MG63 (cell line): ENCODE data around the gene HRAS. TPM values are rescaled to one million over a fixed set of nuclear protein-coding genes. Genes with fewer than 3 reads are reported as not detected.

Experiments used
- DNase-seq: peaks from one replicate; pipeline ENCODE4 v3.0.0-alpha.2; 2020
- H3K27me3 ChIP-seq: fragments of 250-450 bp; sonication (Bioruptor Pico); 2 replicates; pipeline ENCODE4 v1.5.1; 2020; ENCODE audit warnings: mild to moderate bottlenecking, moderate library complexity
- H3K36me3 ChIP-seq: fragments of 250-450 bp; sonication (Bioruptor Pico); 2 replicates; pipeline ENCODE4 v1.5.1; 2020; ENCODE audit warnings: mild to moderate bottlenecking, moderate library complexity
- H3K4me3 ChIP-seq: fragments of 250-450 bp; sonication (Bioruptor Pico); 2 replicates; pipeline ENCODE4 v1.5.1; 2020; ENCODE audit warnings: mild to moderate bottlenecking, moderate library complexity
- H3K9me3 ChIP-seq: fragments of 250-450 bp; sonication (Bioruptor Pico); 2 replicates; pipeline ENCODE4 v1.5.1; 2020; ENCODE audit warnings: mild to moderate bottlenecking, moderate library complexity
- total RNA-seq: library from RNA; depleted of rRNA; stranded (reverse); fragments of >200 nt; shearing (Covaris generic); gene quantifications from 2 replicates; pipeline ENCODE4 v1.2.3, GENCODE V29; 2014; ENCODE audit warnings: low replicate concordance

Gene HRAS
- total RNA-seq, 1 experiment from 2014 or later, result 207 TPM

- no peaks in the 10 kb centered on the region for H3K27me3 ChIP-seq
- no peak overlapping the region for H3K4me3 ChIP-seq
- H3K36me3 ChIP-seq, result peaks cover under 1% of the 10 kb centered on the region
- H3K9me3 ChIP-seq, result peaks cover 2% of the 10 kb centered on the region; the same call in 1 of the 2 replicates
- DNase-seq, result no peak
Observed at GRCh38 chr11:571802-572185, 36.4 kb upstream of the HRAS start.

- no peaks in the 10 kb centered on the region; the same call in none of the 2 replicates for H3K36me3 ChIP-seq
- peak; percentile 56 for DNase-seq
Observed at GRCh38 chr11:569158-569885, 33.9 kb upstream of the HRAS start.

GRCh38 chr11:568306-569157 is 33.2 kb upstream of the HRAS start:
- Histone ChIP-seq H3K9me3 (no peaks in the 10 kb centered on the region), H3K36me3 (no peaks in the 10 kb centered on the region; the same call in none of the 2 replicates), H3K4me3 (peak overlapping the region; percentile 86), H3K27me3 (no peaks in the 10 kb centered on the region)
- peak; percentile 97 for DNase-seq

More at GRCh38 chr11:569158-569885, 33.9 kb upstream of the HRAS start:
- Histone ChIP-seq H3K9me3 (no peaks in the 10 kb centered on the region), H3K27me3 (no peaks in the 10 kb centered on the region), H3K4me3 (peak overlapping the region; percentile 86)

- H3K36me3 ChIP-seq, result no peaks in the 10 kb centered on the region; the same call in none of the 2 replicates
- no peaks in the 10 kb centered on the region for H3K27me3 ChIP-seq
- no peak for DNase-seq
- peak overlapping the region; percentile 67 for H3K4me3 ChIP-seq
- H3K9me3 ChIP-seq, result no peaks in the 10 kb centered on the region
Observed at GRCh38 chr11:567629-568292, 32.4 kb upstream of the HRAS start.

- Histone ChIP-seq H3K4me3 (peak overlapping the region; percentile 67), H3K27me3 (no peaks in the 10 kb centered on the region), H3K36me3 (no peaks in the 10 kb centered on the region; the same call in none of the 2 replicates), H3K9me3 (no peaks in the 10 kb centered on the region)
- DNase-seq, result no peak
Observed at GRCh38 chr11:567011-567628, 31.7 kb upstream of the HRAS start.

- H3K9me3 ChIP-seq, result no peaks in the 10 kb centered on the region
- no peak for DNase-seq
- H3K4me3 ChIP-seq, result no peak overlapping the region
- H3K36me3 ChIP-seq, result no peaks in the 10 kb centered on the region; the same call in none of the 2 replicates
- no peaks in the 10 kb centered on the region for H3K27me3 ChIP-seq
Observed at GRCh38 chr11:565921-566509, 30.6 kb upstream of the HRAS start.

- Histone ChIP-seq H3K27me3 (no peaks in the 10 kb centered on the region), H3K9me3 (no peaks in the 10 kb centered on the region), H3K36me3 (no peaks in the 10 kb centered on the region; the same call in none of the 2 replicates), H3K4me3 (no peak overlapping the region)
- DNase-seq, result no peak
Observed at GRCh38 chr11:563812-564578, 28.6 kb upstream of the HRAS start.

- DNase-seq, result no peak
- H3K4me3 ChIP-seq, result no peak overlapping the region
- H3K9me3 ChIP-seq, result no peaks in the 10 kb centered on the region
- no peaks in the 10 kb centered on the region for H3K27me3 ChIP-seq
- H3K36me3 ChIP-seq, result no peaks in the 10 kb centered on the region; the same call in none of the 2 replicates
Observed at GRCh38 chr11:563066-563811, 27.9 kb upstream of the HRAS start.

- H3K36me3 ChIP-seq, result no peaks in the 10 kb centered on the region; the same call in none of the 2 replicates
- no peaks in the 10 kb centered on the region for H3K27me3 ChIP-seq
- DNase-seq, result no peak
- no peaks in the 10 kb centered on the region for H3K9me3 ChIP-seq
- no peak overlapping the region for H3K4me3 ChIP-seq
Observed at GRCh38 chr11:562046-562645, 26.8 kb upstream of the HRAS start.

- peak; percentile 44 for DNase-seq
Observed at GRCh38 chr11:561148-562003, 26.0 kb upstream of the HRAS start.

GRCh38 chr11:560305-561147 is 25.1 kb upstream of the HRAS start, which contains the start of the genes LMNTD2 and RASSF7:
Gene LMNTD2 (minus strand): TSS chr11:560738. CDS start chr11:560716, 22 bp downstream.
Gene RASSF7 (plus strand): TSS chr11:560970. CDS start chr11:561769, 799 bp downstream.
- H3K27me3 ChIP-seq, result peaks cover 7% of the 10 kb centered on the region
- H3K4me3 ChIP-seq, result peak within 1 kb of the TSS; percentile 50
- no peaks in the 10 kb centered on the region for H3K9me3 ChIP-seq
- peak; percentile 84 for DNase-seq
- no peaks in the 10 kb centered on the region for H3K36me3 ChIP-seq

More at GRCh38 chr11:561148-562003, 26.0 kb upstream of the HRAS start:
- Histone ChIP-seq H3K27me3 (peaks cover 2% of the 10 kb centered on the region), H3K36me3 (no peaks in the 10 kb centered on the region), H3K4me3 (peak overlapping the region; percentile 50), H3K9me3 (no peaks in the 10 kb centered on the region)

GRCh38 chr11:559712-560304 is 24.4 kb upstream of the HRAS start:
- H3K36me3 ChIP-seq, result no peaks in the 10 kb centered on the region
- H3K4me3 ChIP-seq, result peak overlapping the region; percentile 50; the same call in 1 of the 2 replicates
- no peaks in the 10 kb centered on the region for H3K9me3 ChIP-seq
- peaks cover 12% of the 10 kb centered on the region for H3K27me3 ChIP-seq
- DNase-seq, result no peak
